Fibroblast of villous mesenchyme (primary cell): Measurements from ENCODE around the gene BMP2K. TPM values are rescaled to one million over a fixed set of nuclear protein-coding genes. Genes with fewer than 3 reads are reported as not detected.
"Not testable (repeated sequence)": the region's sequence is repeated elsewhere in the genome, so short reads cannot be mapped to it uniquely, and the experiment has no call there.

Experiments
- DNase-seq: peaks from one replicate; pipeline ENCODE4 v3.0.0-alpha.2; 2010; ENCODE audit warnings: low read depth
- H3K4me3 ChIP-seq: 2 replicates; pipeline ENCODE4 v1.5.1; 2011; ENCODE audit warnings: low read depth, mild to moderate bottlenecking, low read length
- CTCF ChIP-seq: IDR thresholded peaks from 2 replicates; pipeline ENCODE4 v1.5.1; 2012; ENCODE audit warnings: low read depth, mild to moderate bottlenecking, low read length; ENCODE audit not compliant: insufficient read depth
- total RNA-seq: library from RNA; depleted of rRNA; stranded (reverse); fragments of >200 nt; gene quantifications from 2 replicates; pipeline ENCODE4 v1.2.3, GENCODE V29; 2012

Gene BMP2K
- total RNA-seq, 1 donor = 173 TPM

DNA sequence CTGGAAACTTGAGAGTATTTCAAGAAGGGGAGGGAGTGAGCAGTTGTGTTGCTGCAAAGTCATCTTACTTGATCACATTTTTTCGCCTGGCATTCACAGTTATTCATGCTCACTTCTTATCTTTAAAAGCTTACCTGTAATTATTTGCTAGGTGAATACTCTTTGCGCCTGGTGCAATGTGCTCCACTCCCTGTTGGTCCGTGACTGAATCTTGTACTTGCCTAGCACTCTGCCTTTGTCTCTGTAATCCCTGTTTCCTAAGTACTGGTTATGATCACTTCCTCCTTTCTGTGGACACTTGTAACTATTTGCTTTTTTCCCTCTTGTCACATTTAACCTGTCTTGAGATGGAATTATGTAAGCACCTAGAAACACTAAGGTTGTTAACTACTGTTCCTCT lies 5.8 kb downstream of the BMP2K start:
- no peak for DNase-seq
- no peak overlapping the region for H3K4me3 ChIP-seq
- no peak for TF ChIP-seq CTCF

DNA sequence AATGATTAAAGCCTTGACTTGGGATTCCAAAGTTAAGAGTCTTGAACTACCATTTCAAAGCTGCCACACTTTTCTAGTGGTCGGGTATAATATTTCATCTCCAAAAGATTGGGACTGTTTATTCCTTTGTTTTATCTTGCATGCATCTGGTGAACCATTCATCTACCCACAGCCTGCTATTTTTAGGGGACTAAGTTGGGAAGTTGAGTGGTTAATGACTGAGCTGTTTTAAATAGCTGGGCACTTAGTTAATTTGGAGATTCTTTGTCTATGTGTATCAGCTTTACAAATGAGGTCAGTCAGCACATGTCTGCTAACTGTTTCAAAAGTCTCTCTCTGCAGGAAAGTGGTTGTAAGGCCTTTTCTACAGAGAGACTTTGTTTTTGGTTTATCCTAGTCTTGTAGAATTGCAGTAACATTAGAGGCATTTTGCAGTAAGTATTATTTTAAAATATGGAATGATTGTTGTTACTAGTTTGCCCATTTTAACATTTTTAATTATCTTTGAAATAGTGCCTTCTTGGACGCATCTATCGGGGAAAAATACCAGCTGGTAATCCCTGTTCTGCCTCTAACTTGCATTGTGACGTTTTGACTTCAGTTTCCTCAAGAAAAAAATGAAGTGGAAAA lies 8.2 kb downstream of the BMP2K start:
- H3K4me3 ChIP-seq = no peak overlapping the region
- peak; percentile 83 for DNase-seq
- TF ChIP-seq CTCF = no peak

DNA sequence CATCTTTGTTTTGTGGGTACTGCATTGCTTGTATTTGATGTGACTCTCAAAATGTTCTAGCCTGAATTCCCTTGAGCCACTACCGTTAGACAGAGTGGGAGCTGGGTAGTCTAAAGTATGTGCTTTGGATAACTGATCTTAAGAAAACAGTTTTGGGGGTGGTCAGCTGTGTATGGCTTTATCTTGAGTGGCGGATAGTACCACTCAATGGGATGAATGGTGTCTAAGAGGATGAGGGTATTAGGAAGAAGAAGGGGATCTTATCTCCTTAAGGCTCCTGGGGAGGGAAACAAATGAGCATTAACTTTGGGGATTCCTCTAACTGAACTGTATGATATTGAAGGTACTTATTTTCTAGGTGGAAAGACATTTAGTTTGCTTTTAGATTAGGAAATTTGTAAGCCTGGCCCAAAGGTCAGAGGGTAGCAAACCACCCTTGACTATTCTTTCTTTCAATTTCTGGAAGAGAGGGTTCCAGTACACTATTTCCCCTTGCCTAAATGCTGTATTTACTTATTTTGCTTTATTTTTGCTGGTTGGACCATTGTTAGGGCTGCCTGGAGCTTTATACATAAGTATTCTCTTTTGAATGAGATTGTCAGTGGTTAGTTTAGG lies 11.3 kb downstream of the BMP2K start:
- no peak for DNase-seq
- no peak for TF ChIP-seq CTCF
- H3K4me3 ChIP-seq = no peak overlapping the region

DNA sequence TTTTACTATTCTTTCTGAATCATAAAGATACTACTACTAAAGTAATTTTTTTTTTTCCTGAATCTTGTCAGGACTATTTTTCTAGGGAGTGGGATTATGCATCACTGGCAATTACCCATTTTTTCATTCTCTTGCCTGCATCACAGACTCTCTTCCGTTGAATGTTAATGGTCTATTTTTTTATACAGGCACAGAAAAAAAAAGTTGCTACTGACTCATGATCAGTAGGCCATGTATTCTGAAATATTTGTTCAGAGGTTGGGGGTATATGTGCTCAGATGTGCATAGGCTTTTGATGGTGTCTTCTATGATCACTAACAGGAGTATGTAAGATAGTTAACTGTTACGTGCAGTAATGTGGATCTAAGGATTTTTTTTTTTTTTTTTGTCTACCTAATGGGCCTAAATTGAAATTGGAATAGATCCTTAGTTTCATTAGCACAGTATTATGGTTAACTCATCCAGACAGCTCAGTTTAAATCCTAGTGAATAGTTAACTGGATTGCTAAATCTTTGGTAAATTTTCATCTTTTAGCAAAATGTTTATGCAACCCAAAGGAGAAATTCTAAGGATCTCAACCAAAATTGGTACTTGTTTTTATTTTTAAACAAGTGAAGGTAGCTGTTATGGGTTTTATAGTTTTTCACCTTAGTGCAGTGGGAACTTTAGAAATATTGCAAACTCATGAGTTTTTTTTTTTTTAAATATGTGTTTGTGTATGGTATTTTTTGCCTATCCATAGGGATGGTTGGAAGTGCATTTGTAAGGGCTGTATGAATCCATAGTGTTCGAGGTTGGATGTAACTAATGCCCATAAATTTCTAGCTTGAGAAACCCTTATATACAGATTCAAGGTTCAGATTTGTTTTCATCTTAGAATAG lies 12.1 kb downstream of the BMP2K start:
- no peak for TF ChIP-seq CTCF
- no peak overlapping the region for H3K4me3 ChIP-seq
- no peak for DNase-seq

GRCh38 chr4:78795594-78796416 lies 19.7 kb downstream of the BMP2K start:
- not testable (repeated sequence) for H3K4me3 ChIP-seq, DNase-seq

DNA sequence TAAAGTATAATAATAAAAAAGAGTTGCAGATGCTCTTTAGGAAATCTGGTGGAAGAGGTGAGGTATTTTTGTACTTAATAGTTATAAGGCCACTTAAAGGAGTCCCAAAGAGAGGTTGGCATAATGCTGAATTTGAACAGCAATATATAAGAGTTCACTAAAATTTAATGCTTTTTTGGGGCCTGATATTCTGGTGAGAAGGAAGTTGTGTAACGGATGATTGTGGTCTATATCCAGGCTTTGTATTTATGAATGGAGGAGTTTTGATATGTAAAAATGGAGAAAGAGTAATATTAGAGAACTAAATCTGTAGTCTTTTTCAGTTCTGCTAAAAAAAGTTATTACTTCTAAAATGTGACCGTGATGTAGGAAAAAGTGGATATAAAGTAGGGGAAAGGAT lies 20.4 kb downstream of the BMP2K start:
- TF ChIP-seq CTCF = no peak
- no peak overlapping the region for H3K4me3 ChIP-seq
- no peak for DNase-seq
